Amniotic epithelial cell (primary cell): ENCODE results near the gene CACNG4.
A peak's percentile ranks its signal among the peaks of the same experiment; 100 is the strongest.
"Not testable (repeated sequence)": the region's sequence is repeated elsewhere in the genome, so short reads cannot be mapped to it uniquely, and the experiment has no call there.

Experiments
- DNase-seq: peaks from one replicate; pipeline ENCODE4 v3.0.0-alpha.2; 2010; ENCODE audit warnings: low read depth

CACNG4 gene

GRCh38 chr17:66964930-66965800 lies 658 bp downstream of the CACNG4 start:
- DNase-seq, result no peak

- no peak for DNase-seq
These were observed 1.3 kb downstream of the CACNG4 start for GRCh38 chr17:66965801-66966262.

- no peak for DNase-seq
These were observed 1.8 kb downstream of the CACNG4 start for GRCh38 chr17:66966298-66966697.

GRCh38 chr17:66966704-66967418 lies 2.4 kb downstream of the CACNG4 start:
- no peak for DNase-seq

- no peak for DNase-seq
These were observed 3.5 kb downstream of the CACNG4 start for GRCh38 chr17:66967837-66968543.

- no peak for DNase-seq
These were observed 4.4 kb downstream of the CACNG4 start for GRCh38 chr17:66968916-66969315.

GRCh38 chr17:66970140-66970539 lies 5.6 kb downstream of the CACNG4 start:
- no peak for DNase-seq

- DNase-seq, result no peak
These were observed 6.3 kb downstream of the CACNG4 start for GRCh38 chr17:66970797-66971196.

GRCh38 chr17:66971264-66971663 lies 6.8 kb downstream of the CACNG4 start:
- DNase-seq, result no peak

- DNase-seq, result no peak
These were observed 7.4 kb downstream of the CACNG4 start for GRCh38 chr17:66971730-66972441.

GRCh38 chr17:66972442-66972830 lies 7.9 kb downstream of the CACNG4 start:
- DNase-seq, result not testable (repeated sequence)

- DNase-seq, result no peak
These were observed 10.7 kb downstream of the CACNG4 start for GRCh38 chr17:66975188-66975587.

GRCh38 chr17:66975614-66976378 lies 11.3 kb downstream of the CACNG4 start:
- DNase-seq, result no peak

- no peak for DNase-seq
These were observed 11.8 kb downstream of the CACNG4 start for GRCh38 chr17:66976379-66976663.

- DNase-seq, result no peak
These were observed 12.3 kb downstream of the CACNG4 start for GRCh38 chr17:66976781-66977201.

GRCh38 chr17:66978514-66979061 lies 14.1 kb downstream of the CACNG4 start:
- no peak for DNase-seq

- DNase-seq, result no peak
These were observed 16.4 kb downstream of the CACNG4 start for GRCh38 chr17:66980896-66981295.

- peak; percentile 43 for DNase-seq
These were observed 17.5 kb downstream of the CACNG4 start for GRCh38 chr17:66981983-66982508.

- no peak for DNase-seq
These were observed 19.0 kb downstream of the CACNG4 start for GRCh38 chr17:66983414-66984021.

GRCh38 chr17:66984730-66985129 lies 20.2 kb downstream of the CACNG4 start:
- no peak for DNase-seq
